H1 (cell line): Measurements from ENCODE around the gene MICU1. TPM values are rescaled to one million over a fixed set of nuclear protein-coding genes. Genes with fewer than 3 reads are reported as not detected.
A peak's percentile ranks its signal among the peaks of the same experiment; 100 is the strongest.

Experiments
- CTCF ChIA-PET: fragments of 300-600 bp; sonication (Branson Sonifier 250); formaldehyde crosslinking; loops from one replicate; lab custom pipeline; 2021; ENCODE audit not compliant: partially characterized antibody; lab: Charles Lee
- POLR2A ChIA-PET: fragments of 300-600 bp; sonication (Branson Sonifier 250); formaldehyde crosslinking; loops from one replicate; lab custom pipeline; 2021; ENCODE audit warnings: inconsistent platforms; ENCODE audit not compliant: partially characterized antibody; lab: Charles Lee
- DNase-seq, 2 experiments: peaks; one replicate each; pipeline versions ENCODE4 v3.0.0 to v3.0.0-alpha.2; 2010 to 2022; ENCODE audit warnings: low spot score in 2 of 2, low read depth in 1 of 2, mixed read lengths in 1 of 2
- FAIRE-seq: peaks from 2 replicates; lab custom pipeline; 2011; peaks lifted over from hg19 to GRCh38; lab: Jason Lieb, UNC
- H2AFZ ChIP-seq: 2 replicates; pipeline ENCODE4 v1.8.1; 2012; ENCODE audit warnings: low read length, inconsistent platforms
- H2AK5ac ChIP-seq: 2 replicates; pipeline ENCODE4 v1.6.1; 2013; ENCODE audit warnings: low read depth, low read length
- H2BK120ac ChIP-seq: replicated peaks from 2 replicates; pipeline ENCODE3; 2013; ENCODE audit warnings: low read depth, low read length, inconsistent platforms
- H2BK12ac ChIP-seq: 2 replicates; pipeline ENCODE4 v1.6.1; 2013; ENCODE audit warnings: low read depth, low read length
- H2BK15ac ChIP-seq: 2 replicates; pipeline ENCODE4 v1.6.1; 2013; ENCODE audit warnings: low read length
- H2BK20ac ChIP-seq: 2 replicates; pipeline ENCODE4 v1.6.1; 2013; ENCODE audit warnings: low read length
- H2BK5ac ChIP-seq: 2 replicates; pipeline ENCODE4 v1.6.1; 2013; ENCODE audit warnings: low read depth, low read length
- H3K14ac ChIP-seq: 2 replicates; pipeline ENCODE4 v1.6.1; 2013; ENCODE audit warnings: inconsistent platforms; ENCODE audit not compliant: insufficient read length
- H3K18ac ChIP-seq: 2 replicates; pipeline ENCODE4 v1.6.1; 2013; ENCODE audit warnings: low read length; ENCODE audit errors: extremely low read depth
- H3K23ac ChIP-seq: 2 replicates; pipeline ENCODE4 v1.6.1; 2013; ENCODE audit warnings: inconsistent platforms; ENCODE audit not compliant: insufficient read length
- H3K23me2 ChIP-seq: 2 replicates; pipeline ENCODE4 v1.6.1; 2013; ENCODE audit warnings: low read depth, low read length
- H3K27ac ChIP-seq: 2 replicates; pipeline ENCODE4 v1.6.1; 2011; ENCODE audit warnings: low read depth, low read length, inconsistent platforms
- H3K27me3 ChIP-seq, 4 experiments: replicated peaks in 1 of 4; 1 replicate in 1 of 4; 2 replicates in 3 of 4; pipeline versions ENCODE4 v1.6.1 to v1.8.1; 2011 to 2013; ENCODE audit warnings: low read length in 3 of 4, mild to moderate bottlenecking in 3 of 4, inconsistent platforms in 2 of 4, mixed read lengths in 2 of 4, moderate library complexity in 1 of 4; ENCODE audit not compliant: control insufficient read depth in 3 of 4, insufficient read depth in 3 of 4; ENCODE audit errors: extremely low read depth in 1 of 4
- H3K36me3 ChIP-seq, 4 experiments: 2 replicates each; pipeline versions ENCODE4 v1.6.1 to v1.8.1; 2011 to 2013; ENCODE audit warnings: mild to moderate bottlenecking in 4 of 4, low read length in 3 of 4, moderate library complexity in 2 of 4, control low read depth in 1 of 4, inconsistent platforms in 1 of 4; ENCODE audit not compliant: insufficient read depth in 4 of 4, control insufficient read depth in 2 of 4
- H3K4ac ChIP-seq: replicated peaks from 2 replicates; pipeline ENCODE3; 2013; ENCODE audit warnings: low read length, low read depth, mixed read lengths, inconsistent platforms; ENCODE audit not compliant: insufficient read length
- H3K4me1 ChIP-seq, 4 experiments: replicated peaks in 1 of 4; 1 replicate in 1 of 4; 2 replicates in 3 of 4; pipeline versions ENCODE4 v1.6.1 to v1.8.1; 2011 to 2013; ENCODE audit warnings: low read length in 3 of 4, inconsistent platforms in 2 of 4, mixed read lengths in 1 of 4; ENCODE audit not compliant: insufficient read depth in 4 of 4, control insufficient read depth in 3 of 4
- H3K4me2 ChIP-seq, 2 experiments: 2 replicates each; pipeline versions ENCODE4 v1.6.1 to v1.8.1; 2011 to 2013; ENCODE audit warnings: low read depth in 2 of 2, low read length in 2 of 2, control low read depth in 1 of 2, inconsistent platforms in 1 of 2, mild to moderate bottlenecking in 1 of 2; ENCODE audit not compliant: insufficient read depth in 1 of 2
- H3K4me3 ChIP-seq, 4 experiments: fragments of 200-600, 300-600 bp in 1 of 4; sonication (generic), shearing (Covaris generic), sonication (Bioruptor Twin) in 1 of 4; 2 replicates each; pipeline versions ENCODE4 v1.5.1 to v1.8.1; 2011 to 2016; ENCODE audit warnings: low read length in 4 of 4, low read depth in 3 of 4, control low read depth in 2 of 4, inconsistent platforms in 2 of 4, mild to moderate bottlenecking in 2 of 4, mixed read lengths in 1 of 4, moderate library complexity in 1 of 4; ENCODE audit not compliant: insufficient read depth in 2 of 4; ENCODE audit errors: extremely low read depth in 1 of 4
- H3K56ac ChIP-seq: replicated peaks from 2 replicates; pipeline ENCODE3; 2013; ENCODE audit warnings: low read depth, mild to moderate bottlenecking, mixed read lengths, low read length, inconsistent platforms; ENCODE audit not compliant: insufficient read length
- H3K79me1 ChIP-seq: 2 replicates; pipeline ENCODE4 v1.6.1; 2013; ENCODE audit warnings: low read depth, low read length, control low read depth
- H3K79me2 ChIP-seq, 2 experiments: 2 replicates each; pipeline versions ENCODE4 v1.6.1 to v1.8.1; 2012 to 2013; ENCODE audit warnings: low read length in 2 of 2, mild to moderate bottlenecking in 2 of 2, inconsistent platforms in 1 of 2; ENCODE audit not compliant: insufficient read depth in 2 of 2, control insufficient read depth in 1 of 2
- H3K9ac ChIP-seq, 4 experiments: replicated peaks in 1 of 4; 1 replicate in 1 of 4; 2 replicates in 3 of 4; pipeline versions ENCODE4 v1.6.1 to v1.8.1; 2011 to 2013; ENCODE audit warnings: low read depth in 3 of 4, low read length in 3 of 4, control low read depth in 2 of 4, mild to moderate bottlenecking in 2 of 4, moderate library complexity in 2 of 4, inconsistent platforms in 1 of 4; ENCODE audit errors: extremely low read depth in 1 of 4
- H3K9me3 ChIP-seq, 2 experiments: 2 replicates each; pipeline versions ENCODE4 v1.6.1 to v1.8.1; 2012 to 2013; ENCODE audit warnings: mild to moderate bottlenecking in 2 of 2, moderate library complexity in 2 of 2, control low read depth in 1 of 2, inconsistent platforms in 1 of 2, low read depth in 1 of 2, low read length in 1 of 2, mixed read lengths in 1 of 2; ENCODE audit not compliant: insufficient read depth in 2 of 2
- H4K20me1 ChIP-seq, 2 experiments: replicated peaks in 1 of 2; 2 replicates each; pipeline versions ENCODE3 to v1.8.1; 2011 to 2013; ENCODE audit warnings: inconsistent platforms in 2 of 2, low read length in 2 of 2, mild to moderate bottlenecking in 1 of 2; ENCODE audit not compliant: insufficient read depth in 2 of 2, control insufficient read depth in 1 of 2
- H4K5ac ChIP-seq: 2 replicates; pipeline ENCODE4 v1.6.1; 2013; ENCODE audit warnings: low read length, low read depth, mixed read lengths, inconsistent platforms; ENCODE audit not compliant: insufficient read length
- H4K8ac ChIP-seq: 2 replicates; pipeline ENCODE4 v1.8.0; 2013; ENCODE audit warnings: mild to moderate bottlenecking, moderate library complexity, low read length, inconsistent platforms; ENCODE audit not compliant: insufficient read depth; ENCODE audit errors: extremely low read depth
- H4K91ac ChIP-seq: replicated peaks from 2 replicates; pipeline ENCODE3; 2013; ENCODE audit warnings: low read length, mixed read lengths, inconsistent platforms; ENCODE audit not compliant: insufficient read length
- BRCA1 ChIP-seq: IDR thresholded peaks from 2 replicates; pipeline ENCODE4 v1.6.1; 2012; ENCODE audit warnings: low read depth, low read length, improper control_type of control experiment
- CEBPB ChIP-seq: IDR thresholded peaks from 2 replicates; pipeline ENCODE4 v1.6.1; 2012; ENCODE audit warnings: low read depth, low read length
- CTCF ChIP-seq, 3 experiments: IDR thresholded peaks; 1 replicate in 2 of 3; 2 replicates in 1 of 3; pipeline versions ENCODE4 v1.5.1 to v1.6.1; 2011; ENCODE audit warnings: low read length in 3 of 3, mild to moderate bottlenecking in 3 of 3, inconsistent platforms in 2 of 3, low read depth in 1 of 3, moderate library complexity in 1 of 3; ENCODE audit not compliant: insufficient read depth in 1 of 3; ENCODE audit errors: control extremely low read depth in 1 of 3
- PHF8 ChIP-seq: fragments of 200-600 bp; sonication (generic); conservative IDR thresholded peaks from 2 replicates; pipeline ENCODE4 v1.7.1; 2012; ENCODE audit warnings: low read depth, mild to moderate bottlenecking, inconsistent platforms, low read length, moderate library complexity
- RBBP5 ChIP-seq: IDR thresholded peaks from 2 replicates; pipeline ENCODE4 v1.7.1; 2012; ENCODE audit warnings: low read depth, mild to moderate bottlenecking, inconsistent platforms, low read length, moderate library complexity, borderline replicate concordance
- TEAD4 ChIP-seq: IDR thresholded peaks from 2 replicates; pipeline ENCODE4 v1.6.1; 2012; ENCODE audit warnings: low read depth, low read length, inconsistent platforms, mixed read lengths
- WGBS, 2 experiments: shearing (Covaris generic) in 1 of 2; methylation state at CpG; one replicate each; pipeline versions ENCODE4 v1.1.6 to v1.1.7; 2013 to 2015; ENCODE audit warnings: low lambda C conversion rate in 2 of 2, mixed read lengths in 2 of 2, inconsistent platforms in 1 of 2, low coverage in 1 of 2, missing lambda C conversion rate in 1 of 2; ENCODE audit not compliant: insufficient replicate concordance in 2 of 2, insufficient coverage in 1 of 2, insufficient read length in 1 of 2; ENCODE audit errors: extremely low coverage in 1 of 2, missing lambda C conversion rate in 1 of 2; 5-methylcytosine and 5-hydroxymethylcytosine counted together
- polyA plus RNA-seq, 7 experiments: library from polyadenylated mRNA; depleted of rRNA in 3 of 7; stranded (reverse) in 5 of 7; unstranded in 2 of 7; fragments of >200 nt in 5 of 7; fragments of 200-250 nt in 2 of 7; gene quantifications; 1 replicate in 5 of 7; 2 replicates in 1 of 7; 4 replicates in 1 of 7; pipeline versions ENCODE4 v1.2.1 to v1.2.3, GENCODE V29; 2011 to 2013; ENCODE audit warnings: missing spikeins in 2 of 7, mixed read lengths in 2 of 7
- total RNA-seq: library from RNA; stranded (reverse); fragmentation: NEBNext Ultra II Directional; extraction: Animal tissue kit (Norgen Biotek cat#: 25700); gene quantifications from 2 replicates; pipeline ENCODE4 v1.2.1, GENCODE V29; 2021
- TF ChIP-seq, protein P1 (sequence below): IDR thresholded peaks from 2 replicates; pipeline ENCODE4 v1.6.1; 2012; ENCODE audit warnings: inconsistent platforms
- TF ChIP-seq, protein P2 (sequence below): IDR thresholded peaks from 2 replicates; pipeline ENCODE4 v1.6.1; 2012; ENCODE audit warnings: inconsistent platforms

Gene MICU1
- total and polyA plus RNA-seq, 2 of the 8 experiments (the other 6 are each of a cell fraction or from before 2014, with no cell fraction given), result 18.0 to 36.7 TPM

- DNase-seq, result peak in 1 of 2 experiments; percentile 96
- TF ChIP-seq CTCF (IDR thresholded peaks at IDR 0.05; ENCODE audit: control extremely low read depth in 1 of 3, insufficient read depth in 1 of 3, low read depth in 1 of 3, low read length in 3 of 3) (peak in 2 of 3 experiments; percentile 94 to 97; a peak in 3 of 4 replicates), CEBPB (no peak), BRCA1 (no peak), RBBP5 (no peak), PHF8 (no peak), TEAD4 (0 out of 2 replicates have a peak, but pooled peaks have one; percentile 11)
- TF ChIP-seq, protein P1, sequence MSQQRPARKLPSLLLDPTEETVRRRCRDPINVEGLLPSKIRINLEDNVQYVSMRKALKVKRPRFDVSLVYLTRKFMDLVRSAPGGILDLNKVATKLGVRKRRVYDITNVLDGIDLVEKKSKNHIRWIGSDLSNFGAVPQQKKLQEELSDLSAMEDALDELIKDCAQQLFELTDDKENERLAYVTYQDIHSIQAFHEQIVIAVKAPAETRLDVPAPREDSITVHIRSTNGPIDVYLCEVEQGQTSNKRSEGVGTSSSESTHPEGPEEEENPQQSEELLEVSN, result 0 out of 2 replicates have a peak, but pooled peaks have one; percentile 23
- TF ChIP-seq, protein P2, sequence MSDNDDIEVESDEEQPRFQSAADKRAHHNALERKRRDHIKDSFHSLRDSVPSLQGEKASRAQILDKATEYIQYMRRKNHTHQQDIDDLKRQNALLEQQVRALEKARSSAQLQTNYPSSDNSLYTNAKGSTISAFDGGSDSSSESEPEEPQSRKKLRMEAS, result peak; percentile 83
Observed at GRCh38 chr10:72340510-72341261, 285.2 kb downstream of the MICU1 start.

More at GRCh38 chr10:72340510-72341261, 285.2 kb downstream of the MICU1 start:
- Histone ChIP-seq H3K79me2 (no peaks in the 10 kb centered on the region), H3K36me3 (peaks cover 7 to 11% (median 8%) of the 10 kb centered on the region in 4 experiments; a peak in 6 of 8 replicates), H3K14ac (no peak overlapping the region), H3K4me1 (peaks cover 0 to 4% (median under 1%) of the 10 kb centered on the region in 4 experiments; a peak in 3 of 7 replicates), H3K23ac (no peak overlapping the region), H3K9me3 (no peaks in the 10 kb centered on the region), H2BK20ac (no peak overlapping the region), H2AK5ac (no peak overlapping the region), H2BK12ac (no peak overlapping the region; the same call in 1 of the 2 replicates), H2AFZ (no peak overlapping the region), H3K56ac (no peak overlapping the region), H3K4me2 (no peak overlapping the region), H3K4ac (no peak overlapping the region), H3K9ac (no peak overlapping the region), H3K23me2 (no peaks in the 10 kb centered on the region), H2BK5ac (no peak overlapping the region; the same call in 1 of the 2 replicates), H3K79me1 (no peaks in the 10 kb centered on the region), H4K8ac (no peak overlapping the region), H4K20me1 (no peaks in the 10 kb centered on the region), H2BK120ac (no peak overlapping the region), H4K91ac (no peak overlapping the region), H2BK15ac (no peak overlapping the region), H3K4me3 (no peak overlapping the region), H3K18ac (no peak overlapping the region), H3K27me3 (no peaks in the 10 kb centered on the region), H3K27ac (no peak overlapping the region), H4K5ac (no peak overlapping the region)
- ChIA-PET CTCF (interaction anchor here (0.6 to 3.2 kb wide), 16 partner anchors 9 to 494 kb away, joined by 3 to 24 read pairs (median 4); partner anchors contain the start of gene DDIT4), POLR2A (interaction anchor here (0.6 to 5.6 kb wide), 5 partner anchors 9 to 219 kb away, joined by 4 to 64 read pairs (median 7); partner anchors contain the start of genes DDIT4 and DNAJB12)
- 75% methylated on average over 26 of the region's 28 CpGs; no CpG with 5 or more reads in 1 of the 2 experiments for WGBS, 2 experiments
- peak; percentile 24 for FAIRE-seq
